Measurements from ENCODE around the gene CHCHD2.
"Not testable (repeated sequence)": the region's sequence is repeated elsewhere in the genome, so short reads cannot be mapped to it uniquely, and the experiment has no call there.

Gene CHCHD2

GRCh38 chr7:56081626-56082340, 24.5 kb downstream of the CHCHD2 start:
- no peak for DNase-seq

DNA sequence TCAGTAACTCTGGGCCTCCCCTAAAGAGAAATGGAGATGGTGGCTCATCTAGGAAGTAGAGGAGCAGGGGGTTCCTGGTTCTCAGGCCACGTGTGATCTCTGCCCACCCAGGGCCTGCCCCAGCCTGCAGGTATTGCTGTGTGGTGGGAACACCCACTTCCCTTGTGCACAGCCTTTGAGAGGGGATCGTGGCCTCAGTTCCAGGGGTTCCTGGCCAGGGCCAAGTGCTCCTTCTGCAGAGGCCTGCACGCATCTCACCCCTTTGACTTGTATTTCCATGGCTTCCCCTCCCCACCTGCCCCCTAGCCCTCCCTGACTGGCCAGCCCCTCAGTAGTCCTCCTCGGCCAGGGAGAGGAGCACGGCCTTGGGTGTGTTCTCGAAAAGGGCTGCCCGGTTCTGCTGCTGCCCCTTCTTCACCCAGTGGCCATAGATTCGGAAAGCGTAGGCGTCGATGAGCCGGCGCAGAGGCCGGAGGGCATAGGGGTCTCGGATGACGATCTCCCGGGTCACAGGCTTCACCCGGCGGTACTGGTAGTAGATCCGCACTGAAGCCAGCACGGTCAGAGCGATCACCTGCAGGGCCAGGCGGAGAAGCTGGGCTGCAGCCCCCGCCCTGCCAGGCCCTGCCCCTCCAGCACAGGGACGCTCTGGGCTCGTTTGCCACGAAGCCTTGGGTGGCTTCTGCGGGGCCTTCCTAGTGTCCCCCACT, 25.4 kb downstream of the CHCHD2 start:
- not testable (repeated sequence) for DNase-seq

GRCh38 chr7:56079450-56080185, 26.7 kb downstream of the CHCHD2 start:
- DNase-seq, result peak; percentile 80

DNA sequence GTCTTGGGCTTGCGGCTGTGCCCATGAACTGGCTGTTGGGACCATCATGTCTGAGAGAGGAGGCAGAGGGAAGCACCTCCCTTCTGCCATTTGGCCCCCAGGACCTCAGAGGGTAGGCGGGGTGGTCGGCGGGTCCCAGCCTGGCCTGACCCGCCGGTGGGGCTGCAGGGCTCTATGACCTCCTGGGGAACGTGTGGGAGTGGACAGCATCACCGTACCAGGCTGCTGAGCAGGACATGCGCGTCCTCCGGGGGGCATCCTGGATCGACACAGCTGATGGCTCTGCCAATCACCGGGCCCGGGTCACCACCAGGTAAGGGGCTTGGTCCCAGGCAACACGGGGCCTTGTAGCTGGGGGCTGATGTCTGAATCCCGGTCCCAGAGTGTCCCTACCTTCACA, 28.1 kb downstream of the CHCHD2 start:
- no peak for DNase-seq

- DNase-seq, result no peak
Measured at GRCh38 chr7:56077681-56078080, 28.6 kb downstream of the CHCHD2 start.

GRCh38 chr7:56074371-56074791, 31.9 kb downstream of the CHCHD2 start:
- DNase-seq, result peak; percentile 66

DNA sequence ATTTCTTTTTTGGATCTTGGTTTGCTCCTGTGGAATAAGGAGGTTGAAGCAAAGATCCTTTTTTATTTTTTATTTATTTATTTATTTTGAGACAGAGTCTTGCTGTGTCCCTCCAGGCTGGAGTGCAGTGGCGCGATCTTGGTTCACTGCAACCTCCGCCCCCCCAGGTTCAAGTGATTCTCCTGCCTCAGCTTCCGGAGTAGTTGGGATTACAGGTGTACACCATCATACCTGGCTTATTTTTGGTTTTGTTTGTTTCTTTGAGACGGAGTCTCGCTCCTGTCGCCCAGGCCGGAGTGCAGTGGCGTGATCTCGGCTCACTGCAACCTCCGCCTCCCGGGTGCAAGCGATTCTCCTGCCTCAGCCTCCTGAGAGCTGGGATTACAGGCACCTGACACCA, 39.9 kb downstream of the CHCHD2 start:
- not testable (repeated sequence) for DNase-seq

DNA sequence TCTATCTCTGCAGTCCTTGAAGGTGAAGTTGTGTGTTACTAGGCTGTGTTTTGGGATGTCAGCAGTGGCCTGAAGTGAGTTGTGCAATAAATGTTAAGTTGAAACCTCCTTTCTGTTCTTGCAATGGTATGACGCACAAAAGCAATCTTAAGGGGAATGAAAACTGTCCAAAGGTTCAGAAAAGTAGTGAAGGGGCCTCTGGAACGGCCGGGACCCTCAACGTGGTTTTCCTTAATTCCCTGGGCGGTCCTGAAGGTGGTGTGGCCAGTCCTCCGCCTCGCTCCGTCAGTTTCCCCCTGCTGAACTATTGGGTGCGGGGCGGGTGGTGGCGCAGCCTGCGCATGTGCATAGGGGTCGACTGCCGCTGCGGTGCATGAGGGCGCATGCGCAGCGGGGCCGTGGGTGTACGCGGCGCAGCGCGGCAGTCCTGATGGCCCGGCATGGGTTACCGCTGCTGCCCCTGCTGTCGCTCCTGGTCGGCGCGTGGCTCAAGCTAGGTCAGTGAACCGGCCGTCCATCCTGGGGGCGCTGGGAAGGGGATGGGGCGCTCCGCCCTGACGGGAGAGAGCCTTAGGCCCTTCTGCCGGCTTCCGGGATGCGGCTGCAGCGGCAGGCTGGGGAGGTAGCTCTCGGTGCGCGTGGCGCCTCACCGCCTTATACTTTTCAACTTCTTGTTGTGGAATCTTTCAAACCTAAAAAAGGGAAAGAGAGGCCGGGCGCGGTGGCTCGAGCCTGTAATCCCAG, 42.2 kb downstream of the CHCHD2 start, which contains the start of gene SUMF2:
Gene SUMF2 (plus strand): TSS at position 405 of the 744 bp plus-strand sequence. CDS start 26 bp downstream, at position 431.
- DNase-seq, result peak; percentile 37

DNA sequence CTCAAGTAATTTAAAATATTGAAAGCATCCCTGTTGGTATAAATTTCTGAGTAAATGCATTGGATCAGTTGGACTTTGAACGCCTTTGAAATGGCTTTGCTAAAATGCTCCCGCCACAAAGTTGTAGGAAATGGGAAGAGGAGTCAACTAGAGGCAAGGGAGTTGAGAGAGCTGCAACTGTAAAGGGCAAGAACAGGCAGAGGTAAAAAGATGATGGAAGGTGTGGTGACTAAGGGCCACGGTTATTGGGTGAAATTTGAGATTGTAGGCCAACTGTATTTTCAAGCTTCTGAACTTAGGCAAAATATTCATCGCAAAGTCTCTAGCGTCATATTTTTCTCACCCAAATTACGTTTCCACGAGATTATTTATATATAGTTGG, 42.8 kb downstream of the CHCHD2 start:
- DNase-seq, result no peak

- no peak for DNase-seq
Measured at GRCh38 chr7:56062382-56062781, 43.9 kb downstream of the CHCHD2 start.

GRCh38 chr7:56053993-56054392, 52.3 kb downstream of the CHCHD2 start:
- DNase-seq, result no peak

GRCh38 chr7:56053379-56053778, 52.9 kb downstream of the CHCHD2 start:
- no peak for DNase-seq

All from NCI-H2081 treated with DMSO at 0.1 percent for 48 hours (cell line).